Pulmonary artery endothelial cell (primary cell): Measurements from ENCODE around the gene KCNH1. TPM values are rescaled to one million over a fixed set of nuclear protein-coding genes. Genes with fewer than 3 reads are reported as not detected.
"Not testable (repeated sequence)": the region's sequence is repeated elsewhere in the genome, so short reads cannot be mapped to it uniquely, and the experiment has no call there.

ENCODE experiments used
- DNase-seq: peaks from one replicate; pipeline ENCODE4 v3.0.0-alpha.2; 2011; ENCODE audit warnings: low read depth, low spot score
- total RNA-seq: library from RNA; depleted of rRNA; stranded (reverse); fragments of >200 nt; gene quantifications from 2 replicates; pipeline ENCODE4 v1.2.3, GENCODE V29; 2014

KCNH1 gene
- total RNA-seq, 1 donor from 2014 or later, result not detected

GRCh38 chr1:211009944-211010343, 124.0 kb downstream of the KCNH1 start:
- DNase-seq, result no peak

DNA sequence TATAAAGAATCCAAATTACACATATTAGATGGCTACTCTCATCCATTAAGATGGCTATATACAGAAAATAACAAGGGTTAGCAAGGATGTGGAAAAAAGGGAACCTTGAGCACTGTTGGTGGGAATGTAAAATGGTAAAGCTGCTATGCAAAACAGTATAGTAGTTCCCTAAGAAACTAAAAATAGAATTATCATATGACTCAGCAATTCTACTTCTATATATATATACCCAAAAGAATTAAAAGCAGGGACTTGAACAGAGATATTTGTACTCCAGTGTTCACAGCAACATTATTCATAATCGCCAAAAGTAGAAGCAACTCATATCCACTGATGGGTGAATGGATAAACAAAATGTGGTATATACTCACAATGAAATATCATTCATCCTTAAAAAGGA, 126.1 kb downstream of the KCNH1 start:
- no peak for DNase-seq

- DNase-seq, result not testable (repeated sequence)
Observed at GRCh38 chr1:210995931-210996330, 138.0 kb downstream of the KCNH1 start.

DNA sequence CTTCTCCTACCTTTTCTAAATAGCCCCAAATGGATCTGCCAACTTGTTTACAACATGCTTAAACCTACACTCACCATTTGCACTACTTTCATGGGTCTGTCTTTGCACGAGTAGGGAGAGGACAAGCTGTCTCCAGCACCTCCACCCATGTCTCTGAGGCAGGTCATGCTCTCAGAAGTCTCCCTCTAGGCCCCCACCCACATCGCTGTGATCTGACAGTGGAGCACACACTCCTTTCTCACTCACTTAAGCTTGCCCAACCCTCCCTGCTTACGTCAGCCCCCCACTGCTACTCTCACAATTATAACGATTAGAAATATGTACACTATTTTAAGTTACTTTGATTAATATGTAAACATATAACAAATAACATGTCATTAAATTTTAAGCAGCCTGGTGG, 141.1 kb downstream of the KCNH1 start:
- no peak for DNase-seq

- no peak for DNase-seq
Observed at GRCh38 chr1:210989905-210990304, 144.0 kb downstream of the KCNH1 start.

GRCh38 chr1:210981490-210981889, 152.5 kb downstream of the KCNH1 start:
- DNase-seq, result no peak

DNA sequence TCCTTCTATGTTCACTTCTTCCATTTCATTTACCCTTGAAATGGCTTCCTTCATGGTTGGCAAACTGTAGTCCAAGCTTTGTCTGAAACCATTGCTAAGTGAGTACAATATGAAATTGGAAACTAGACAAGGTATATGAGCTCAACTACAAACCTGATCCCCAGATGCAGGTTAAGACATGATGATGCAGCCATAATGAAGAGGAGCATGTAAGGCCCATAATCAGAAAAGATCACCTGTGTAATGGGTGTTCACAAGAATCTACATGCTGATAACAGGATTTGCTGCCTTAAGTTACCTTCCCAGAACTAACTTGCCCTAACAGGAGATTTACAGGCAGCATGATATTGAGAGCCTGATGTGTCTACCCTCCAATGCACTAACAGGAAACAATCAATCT, 153.9 kb downstream of the KCNH1 start:
- no peak for DNase-seq

GRCh38 chr1:210978974-210979354, 155.0 kb downstream of the KCNH1 start:
- DNase-seq, result no peak

DNA sequence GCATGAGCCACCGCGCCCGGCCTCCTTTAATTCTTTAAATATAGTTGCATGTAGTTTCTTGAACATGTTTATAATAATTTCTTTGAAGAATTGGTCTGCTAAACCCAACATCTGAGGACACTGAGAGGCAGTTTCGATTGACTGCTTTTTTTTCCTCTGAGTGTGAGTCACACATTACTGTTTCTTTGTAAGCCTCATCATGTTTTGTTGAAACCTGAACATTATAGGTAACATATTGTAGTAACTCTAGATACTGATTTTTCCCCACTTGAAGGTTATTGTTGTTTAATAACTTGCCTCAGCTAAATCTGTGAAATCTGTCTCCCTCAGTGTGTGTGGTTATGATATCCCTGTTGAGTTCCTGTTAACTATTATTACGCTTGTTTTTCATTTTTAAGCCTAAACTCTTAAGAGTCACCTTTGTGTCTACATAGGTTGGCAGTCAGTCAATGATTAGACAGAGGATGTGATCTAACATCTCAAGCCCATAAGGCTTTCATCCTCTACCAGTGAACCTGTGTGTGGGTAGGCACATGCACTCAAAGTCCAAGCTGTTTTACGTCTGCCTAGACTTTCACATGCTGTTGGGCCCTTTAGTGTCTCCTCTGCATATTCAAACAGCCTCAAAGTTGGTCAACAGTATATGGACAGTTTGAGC, 155.5 kb downstream of the KCNH1 start:
- DNase-seq, result no peak

GRCh38 chr1:210951279-210951678, 182.7 kb downstream of the KCNH1 start:
- no peak for DNase-seq

GRCh38 chr1:210949940-210950546, 183.9 kb downstream of the KCNH1 start:
- not testable (repeated sequence) for DNase-seq

- no peak for DNase-seq
Observed at GRCh38 chr1:210949489-210949888, 184.5 kb downstream of the KCNH1 start.

DNA sequence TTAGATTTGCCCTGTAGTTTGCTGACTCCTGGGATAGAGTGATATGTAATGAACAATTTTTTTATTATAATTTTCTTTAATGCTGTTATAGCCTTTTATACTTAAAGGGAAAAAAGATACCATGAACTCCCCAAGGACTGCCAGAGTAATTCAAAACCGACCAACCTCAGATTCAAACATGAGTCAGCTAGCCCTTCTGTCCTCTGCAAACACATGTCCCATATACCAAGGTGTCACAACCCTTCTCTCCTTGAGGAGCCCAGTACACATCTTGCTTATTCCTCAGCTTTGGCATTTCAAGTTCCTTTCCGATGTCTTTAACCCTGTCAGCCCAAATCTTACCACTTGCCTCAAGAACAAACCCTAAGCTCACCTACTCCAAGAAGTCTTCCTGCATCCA, 184.9 kb downstream of the KCNH1 start:
- no peak for DNase-seq

DNA sequence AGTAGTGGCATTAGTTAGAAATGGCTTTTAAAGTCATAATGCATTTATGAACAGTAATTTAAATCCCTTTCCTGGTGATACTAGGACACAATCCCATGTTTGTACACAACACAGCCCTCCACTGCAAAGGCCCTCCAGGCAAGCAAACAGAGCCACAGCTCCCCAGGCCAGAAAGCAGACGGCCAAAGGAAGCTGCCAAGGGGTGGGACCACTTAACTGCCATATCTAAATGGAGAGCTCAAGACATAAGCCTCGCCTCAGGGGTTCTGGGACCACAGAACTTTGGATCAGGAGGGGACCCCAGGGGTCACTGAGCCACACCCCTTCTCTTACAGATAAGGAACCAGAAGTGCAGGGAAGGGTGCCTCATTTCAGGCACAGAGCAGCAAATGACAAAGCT, 189.7 kb downstream of the KCNH1 start:
- no peak for DNase-seq

DNA sequence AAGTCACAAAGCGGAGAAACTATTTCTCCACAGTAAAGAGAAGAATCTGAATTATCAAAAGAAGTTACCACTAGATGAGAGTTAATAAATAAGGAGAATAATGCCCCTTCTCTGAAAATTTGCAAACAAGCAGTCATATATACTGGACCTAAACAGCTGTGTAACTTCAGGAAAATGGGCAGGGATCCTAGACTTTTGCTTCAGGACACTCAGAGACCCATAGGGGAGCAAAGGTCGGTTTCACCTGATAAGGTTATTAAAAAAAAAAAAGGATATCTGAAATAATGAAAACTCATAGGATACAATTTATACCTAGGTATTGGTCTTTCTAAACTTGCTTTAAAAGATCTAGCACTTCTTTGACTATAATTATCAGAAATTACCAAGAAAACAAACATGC, 191.4 kb downstream of the KCNH1 start:
- DNase-seq, result no peak

GRCh38 chr1:210940081-210940617, 193.8 kb downstream of the KCNH1 start:
- no peak for DNase-seq

DNA sequence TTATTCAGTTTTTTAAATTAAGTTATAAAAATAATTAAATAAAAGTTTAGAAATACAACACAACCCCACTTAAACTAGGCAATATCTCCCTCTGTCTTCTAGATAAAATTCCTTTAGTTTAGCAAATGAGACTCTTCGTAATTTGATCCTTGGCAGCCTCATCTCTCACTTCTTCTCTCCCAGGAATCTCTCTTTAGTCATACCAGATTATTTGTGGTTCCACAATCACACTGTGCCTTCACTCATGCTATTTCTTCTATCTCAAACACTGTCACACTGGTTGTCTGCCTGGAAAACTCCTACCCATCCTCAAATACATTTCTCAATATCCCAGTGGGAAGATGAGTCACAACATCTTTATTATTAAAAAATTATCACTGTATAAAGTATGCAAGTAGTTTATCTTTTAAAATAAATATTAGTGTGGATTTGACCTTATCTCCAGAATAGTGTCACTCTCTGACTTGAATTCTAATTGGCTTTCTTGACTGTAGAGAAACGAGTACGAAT, 195.5 kb downstream of the KCNH1 start:
- no peak for DNase-seq

DNA sequence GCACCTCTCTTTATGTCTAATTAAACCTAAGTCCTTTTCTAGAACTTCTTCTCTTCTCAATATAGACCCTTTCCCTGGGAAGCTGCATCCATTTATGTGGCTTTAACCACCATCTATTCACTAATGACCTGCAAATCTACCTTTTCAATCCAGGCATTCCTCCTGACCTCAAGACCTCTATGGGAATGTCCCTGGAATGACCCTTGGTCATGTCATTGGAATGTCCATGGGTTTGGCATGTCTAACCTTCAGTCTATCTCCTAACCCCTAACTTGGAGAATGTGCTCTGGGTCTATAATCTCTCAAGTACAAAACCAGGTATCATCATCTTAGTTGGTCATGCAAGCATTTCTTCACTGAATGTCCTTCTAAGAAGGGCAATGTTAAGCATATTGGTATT, 196.1 kb downstream of the KCNH1 start:
- DNase-seq, result no peak

GRCh38 chr1:210935905-210936304, 198.0 kb downstream of the KCNH1 start:
- no peak for DNase-seq

GRCh38 chr1:210932104-210932503, 201.8 kb downstream of the KCNH1 start:
- no peak for DNase-seq

DNA sequence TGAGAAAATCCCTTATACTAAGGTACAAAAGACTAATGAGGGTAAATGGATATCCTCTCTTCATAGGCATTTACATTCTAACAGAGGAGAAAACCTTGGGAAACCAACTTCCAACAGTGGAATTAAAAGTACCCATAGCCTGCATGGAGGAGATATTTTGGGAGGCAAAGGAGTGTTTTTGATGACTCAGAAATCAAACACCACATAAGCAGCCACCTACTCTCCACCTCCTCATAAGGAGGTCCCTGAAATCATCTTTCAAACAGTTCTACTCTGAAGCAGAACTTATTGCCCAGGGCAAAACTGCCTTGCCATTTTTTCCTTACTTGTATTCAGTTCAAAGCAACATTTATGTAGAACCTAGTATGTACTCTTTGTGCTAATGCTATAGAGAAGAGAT, 211.3 kb downstream of the KCNH1 start:
- DNase-seq, result no peak

GRCh38 chr1:210920716-210921694, 212.9 kb downstream of the KCNH1 start:
- DNase-seq, result no peak
